ENCODE data around the gene SMIM36.
"Not testable (repeated sequence)": the region's sequence is repeated elsewhere in the genome, so short reads cannot be mapped to it uniquely, and the experiment has no call there.

SMIM36 gene

GRCh38 chr17:55466671-55467070 is 44.6 kb downstream of the SMIM36 start:
- no peak overlapping the region for H3K27ac ChIP-seq
- DNase-seq (ENCODE audit: low read depth, low spot score): no peak

GRCh38 chr17:55465771-55466170 is 45.5 kb downstream of the SMIM36 start:
- H3K9ac ChIP-seq (ENCODE audit: insufficient read length); H3K36me3 ChIP-seq (ENCODE audit: insufficient read depth, low read length); H3K4me3 ChIP-seq; DNase-seq (ENCODE audit: low read depth, low spot score); H3K27ac ChIP-seq; H3K9me3 ChIP-seq (ENCODE audit: low read depth, low read length): not testable (repeated sequence)

More at GRCh38 chr17:55466671-55467070, 44.6 kb downstream of the SMIM36 start:
- no peaks in the 10 kb centered on the region for H3K36me3 ChIP-seq (ENCODE audit: insufficient read depth, low read length)
- H3K4me3 ChIP-seq: no peak overlapping the region
- no peak for TF ChIP-seq FOXP2 (optimal IDR thresholded peaks at IDR 0.05; ENCODE audit: control extremely low read depth, extremely low read length, insufficient read depth)
- TF ChIP-seq EZH2 (IDR thresholded peaks at IDR 0.05): no peak
- no peak for TF ChIP-seq POLR2AphosphoS5 (IDR thresholded peaks at IDR 0.05; ENCODE audit: borderline replicate concordance, low read depth, low read length)
- no peak overlapping the region for H3K9ac ChIP-seq (ENCODE audit: insufficient read length)
- H3K9me3 ChIP-seq (ENCODE audit: low read depth, low read length): no peaks in the 10 kb centered on the region

- TF ChIP-seq EZH2 (IDR thresholded peaks at IDR 0.05) (no peak), POLR2AphosphoS5 (IDR thresholded peaks at IDR 0.05; ENCODE audit: borderline replicate concordance, low read depth, low read length) (no peak), FOXP2 (optimal IDR thresholded peaks at IDR 0.05; ENCODE audit: control extremely low read depth, extremely low read length, insufficient read depth) (no peak)
- no peak for DNase-seq (ENCODE audit: low read depth, low spot score)
- Histone ChIP-seq H3K9ac (ENCODE audit: insufficient read length) (no peak overlapping the region), H3K27ac (no peak overlapping the region), H3K9me3 (ENCODE audit: low read depth, low read length) (no peaks in the 10 kb centered on the region), H3K36me3 (ENCODE audit: insufficient read depth, low read length) (no peaks in the 10 kb centered on the region), H3K4me3 (no peak overlapping the region)
Observed at GRCh38 chr17:55463600-55463999, 47.7 kb downstream of the SMIM36 start.

GRCh38 chr17:55462711-55463110 is 48.5 kb downstream of the SMIM36 start:
- DNase-seq (ENCODE audit: low read depth, low spot score): no peak
- Histone ChIP-seq H3K27ac (no peak overlapping the region), H3K9me3 (ENCODE audit: low read depth, low read length) (no peaks in the 10 kb centered on the region), H3K9ac (ENCODE audit: insufficient read length) (no peak overlapping the region), H3K36me3 (ENCODE audit: insufficient read depth, low read length) (no peaks in the 10 kb centered on the region), H3K4me3 (no peak overlapping the region)
- TF ChIP-seq EZH2 (IDR thresholded peaks at IDR 0.05) (no peak), FOXP2 (optimal IDR thresholded peaks at IDR 0.05; ENCODE audit: control extremely low read depth, extremely low read length, insufficient read depth) (no peak), POLR2AphosphoS5 (IDR thresholded peaks at IDR 0.05; ENCODE audit: borderline replicate concordance, low read depth, low read length) (no peak)

GRCh38 chr17:55462234-55462633 is 49.0 kb downstream of the SMIM36 start:
- H3K4me3 ChIP-seq: no peak overlapping the region
- TF ChIP-seq POLR2AphosphoS5 (IDR thresholded peaks at IDR 0.05; ENCODE audit: borderline replicate concordance, low read depth, low read length): no peak
- H3K27ac ChIP-seq: no peak overlapping the region
- H3K9ac ChIP-seq (ENCODE audit: insufficient read length): no peak overlapping the region
- no peak for DNase-seq (ENCODE audit: low read depth, low spot score)
- H3K36me3 ChIP-seq (ENCODE audit: insufficient read depth, low read length): no peaks in the 10 kb centered on the region
- no peaks in the 10 kb centered on the region for H3K9me3 ChIP-seq (ENCODE audit: low read depth, low read length)

- DNase-seq (ENCODE audit: low read depth, low spot score): no peak
- TF ChIP-seq POLR2AphosphoS5 (IDR thresholded peaks at IDR 0.05; ENCODE audit: borderline replicate concordance, low read depth, low read length) (no peak), EZH2 (IDR thresholded peaks at IDR 0.05) (no peak), FOXP2 (optimal IDR thresholded peaks at IDR 0.05; ENCODE audit: control extremely low read depth, extremely low read length, insufficient read depth) (no peak)
- H3K9me3 ChIP-seq (ENCODE audit: low read depth, low read length): no peaks in the 10 kb centered on the region
- H3K36me3 ChIP-seq (ENCODE audit: insufficient read depth, low read length): no peaks in the 10 kb centered on the region
- H3K9ac ChIP-seq (ENCODE audit: insufficient read length): no peak overlapping the region
- no peak overlapping the region for H3K4me3 ChIP-seq
- H3K27ac ChIP-seq: no peak overlapping the region
Observed at GRCh38 chr17:55458978-55459377, 52.3 kb downstream of the SMIM36 start.

- TF ChIP-seq POLR2AphosphoS5 (IDR thresholded peaks at IDR 0.05; ENCODE audit: borderline replicate concordance, low read depth, low read length): no peak
- TF ChIP-seq FOXP2 (optimal IDR thresholded peaks at IDR 0.05; ENCODE audit: control extremely low read depth, extremely low read length, insufficient read depth): no peak
- no peak for TF ChIP-seq EZH2 (IDR thresholded peaks at IDR 0.05)
- Histone ChIP-seq H3K27ac (no peak overlapping the region), H3K9me3 (ENCODE audit: low read depth, low read length) (no peaks in the 10 kb centered on the region), H3K9ac (ENCODE audit: insufficient read length) (no peak overlapping the region), H3K4me3 (no peak overlapping the region), H3K36me3 (ENCODE audit: insufficient read depth, low read length) (no peaks in the 10 kb centered on the region)
- no peak for DNase-seq (ENCODE audit: low read depth, low spot score)
Observed at GRCh38 chr17:55458287-55458900, 52.9 kb downstream of the SMIM36 start.

- Histone ChIP-seq H3K9ac (ENCODE audit: insufficient read length) (no peak overlapping the region), H3K9me3 (ENCODE audit: low read depth, low read length) (no peaks in the 10 kb centered on the region), H3K27ac (no peak overlapping the region), H3K4me3 (no peak overlapping the region), H3K36me3 (ENCODE audit: insufficient read depth, low read length) (no peaks in the 10 kb centered on the region)
- DNase-seq (ENCODE audit: low read depth, low spot score): no peak
- TF ChIP-seq FOXP2 (optimal IDR thresholded peaks at IDR 0.05; ENCODE audit: control extremely low read depth, extremely low read length, insufficient read depth) (no peak), POLR2AphosphoS5 (IDR thresholded peaks at IDR 0.05; ENCODE audit: borderline replicate concordance, low read depth, low read length) (no peak), EZH2 (IDR thresholded peaks at IDR 0.05) (no peak)
Observed at GRCh38 chr17:55456307-55457240, 54.7 kb downstream of the SMIM36 start.
